GM19395 (cell line): ENCODE measurements around the gene TCF12.

Source experiments
- ATAC-seq: cut with Tn5 transposase; IDR thresholded peaks from one replicate; pipeline ENCODE4 v1.9.1; 2021; ENCODE audit warnings: mild to moderate bottlenecking, moderate library complexity; ENCODE audit not compliant: unreplicated experiment

TCF12 gene

GRCh38 chr15:56918046-56918938 is at the start of gene TCF12:
TCF12 (plus strand) TSS chr15:56918644; CDS start chr15:56919914, 1,270 bp downstream.
- ATAC-seq, result peak; percentile 76

GRCh38 chr15:56869573-56869972 is 48.9 kb upstream of the TCF12 start:
- no peak for ATAC-seq

- ATAC-seq, result no peak
Observed at GRCh38 chr15:56871185-56871584, 47.3 kb upstream of the TCF12 start.

- no peak for ATAC-seq
Observed at GRCh38 chr15:56871867-56872266, 46.6 kb upstream of the TCF12 start.

- no peak for ATAC-seq
Observed at GRCh38 chr15:56877255-56877970, 41.0 kb upstream of the TCF12 start.

GRCh38 chr15:56879502-56879901 is 38.9 kb upstream of the TCF12 start:
- no peak for ATAC-seq

GRCh38 chr15:56883088-56883487 is 35.4 kb upstream of the TCF12 start:
- no peak for ATAC-seq

GRCh38 chr15:56886363-56886931 is 32.0 kb upstream of the TCF12 start:
- peak; percentile 3 for ATAC-seq

GRCh38 chr15:56886932-56887781 is 31.3 kb upstream of the TCF12 start:
- peak; percentile 87 for ATAC-seq

- no peak for ATAC-seq
Observed at GRCh38 chr15:56887782-56888438, 30.5 kb upstream of the TCF12 start.

GRCh38 chr15:56890038-56890437 is 28.4 kb upstream of the TCF12 start:
- no peak for ATAC-seq

- ATAC-seq, result no peak
Observed at GRCh38 chr15:56891852-56892440, 26.5 kb upstream of the TCF12 start.

- no peak for ATAC-seq
Observed at GRCh38 chr15:56892659-56893363, 25.6 kb upstream of the TCF12 start.

GRCh38 chr15:56893364-56893678 is 25.1 kb upstream of the TCF12 start:
- no peak for ATAC-seq

GRCh38 chr15:56894601-56895000 is 23.8 kb upstream of the TCF12 start:
- no peak for ATAC-seq

GRCh38 chr15:56901931-56902330 is 16.5 kb upstream of the TCF12 start:
- ATAC-seq, result no peak

- no peak for ATAC-seq
Observed at GRCh38 chr15:56906766-56907165, 11.7 kb upstream of the TCF12 start.

- no peak for ATAC-seq
Observed at GRCh38 chr15:56910801-56911200, 7.6 kb upstream of the TCF12 start.

- ATAC-seq, result no peak
Observed at GRCh38 chr15:56913241-56913640, 5.2 kb upstream of the TCF12 start.
